ENCODE data around the gene TMEM236. TPM values are rescaled to one million over a fixed set of nuclear protein-coding genes. Genes with fewer than 3 reads are reported as not detected.

TMEM236 gene
- total and polyA plus RNA-seq, 9 of the 15 experiments (the other 6 are each of a cell fraction or from before 2014, with no cell fraction given), result 0.04 to 0.13 (median 0.04) TPM; not detected in 4

DNA sequence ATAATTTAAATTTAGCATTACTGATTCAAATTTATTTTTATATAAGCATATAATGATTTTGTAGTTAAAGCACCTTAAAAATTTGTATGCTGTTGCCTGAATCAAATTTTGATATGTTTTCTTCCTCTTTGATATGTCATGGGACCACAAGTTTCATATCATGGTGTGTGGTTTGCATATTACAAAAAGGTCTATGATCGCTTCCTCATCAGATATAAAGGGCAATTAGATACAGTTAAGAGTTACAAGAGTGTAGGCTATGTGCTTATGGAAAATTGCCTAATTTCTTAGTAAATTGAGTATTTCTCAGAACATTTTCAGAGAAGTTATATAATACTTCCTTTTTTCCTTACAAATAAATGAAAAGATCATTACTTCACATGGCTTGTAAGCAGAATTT, 79.3 kb downstream of the TMEM236 start:
- in situ Hi-C loops (cut with MboI), result no loop called here

GRCh38 chr10:17831896-17832295, 79.9 kb downstream of the TMEM236 start:
- H3K4me1 ChIP-seq (replicated peaks in 1 of 2; ENCODE audit: control insufficient read depth in 2 of 2, insufficient read depth in 2 of 2, low read length in 2 of 2), result no peaks in the 10 kb centered on the region
- no TSS peak for BruUV-seq (replicated peaks)
- H3K4me3 ChIP-seq, result no peak overlapping the region
- no peak overlapping the region for H3K27ac ChIP-seq (ENCODE audit: extremely low read depth, low read depth, low read length)
- POLR2A ChIA-PET, result no interaction called here
- WGBS (ENCODE audit: insufficient coverage, low coverage, missing lambda C conversion rate), result 8% methylated on average over 6 of the region's 6 CpGs
- ATAC-seq, result no peak
- no peak for DNase-seq (ENCODE audit: extremely low read depth in 1 of 4, low spot score in 3 of 4)
- H3K27me3 ChIP-seq (ENCODE audit: control insufficient read depth in 2 of 2, insufficient read depth in 2 of 2, low read length in 2 of 2), result peaks cover 3 to 35% of the 10 kb centered on the region in 2 experiments; a peak in 3 of 5 replicates
- H3K4me2 ChIP-seq (ENCODE audit: insufficient read depth, low read length), result no peak overlapping the region
- in situ Hi-C loops (cut with MboI), result no loop called here
- no peaks in the 10 kb centered on the region for H4K20me1 ChIP-seq (replicated peaks; ENCODE audit: control insufficient read depth, insufficient read depth, low read length)
- TF ChIP-seq, protein P1, sequence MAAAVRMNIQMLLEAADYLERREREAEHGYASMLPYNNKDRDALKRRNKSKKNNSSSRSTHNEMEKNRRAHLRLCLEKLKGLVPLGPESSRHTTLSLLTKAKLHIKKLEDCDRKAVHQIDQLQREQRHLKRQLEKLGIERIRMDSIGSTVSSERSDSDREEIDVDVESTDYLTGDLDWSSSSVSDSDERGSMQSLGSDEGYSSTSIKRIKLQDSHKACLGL (CRISPR knock-in tag; IDR thresholded peaks at IDR 0.05; ENCODE audit: borderline replicate concordance, poor library complexity, severe bottlenecking), result no peak
- TF ChIP-seq TAF1 (IDR thresholded peaks at IDR 0.05; ENCODE audit: control insufficient read depth, extremely low read depth, insufficient read depth, low read length, severe bottlenecking) (no peak), ARHGAP35 (IDR thresholded peaks at IDR 0.05; ENCODE audit: partially characterized antibody) (no peak), NFYB (IDR thresholded peaks at IDR 0.05; ENCODE audit: extremely low read depth, insufficient read length) (no peak), ZNF384 (IDR thresholded peaks at IDR 0.05; ENCODE audit: low read depth, low read length) (no peak), NR3C1 (CRISPR knock-in tag; IDR thresholded peaks at IDR 0.05) (no peak)
- TF ChIP-seq, protein P2, sequence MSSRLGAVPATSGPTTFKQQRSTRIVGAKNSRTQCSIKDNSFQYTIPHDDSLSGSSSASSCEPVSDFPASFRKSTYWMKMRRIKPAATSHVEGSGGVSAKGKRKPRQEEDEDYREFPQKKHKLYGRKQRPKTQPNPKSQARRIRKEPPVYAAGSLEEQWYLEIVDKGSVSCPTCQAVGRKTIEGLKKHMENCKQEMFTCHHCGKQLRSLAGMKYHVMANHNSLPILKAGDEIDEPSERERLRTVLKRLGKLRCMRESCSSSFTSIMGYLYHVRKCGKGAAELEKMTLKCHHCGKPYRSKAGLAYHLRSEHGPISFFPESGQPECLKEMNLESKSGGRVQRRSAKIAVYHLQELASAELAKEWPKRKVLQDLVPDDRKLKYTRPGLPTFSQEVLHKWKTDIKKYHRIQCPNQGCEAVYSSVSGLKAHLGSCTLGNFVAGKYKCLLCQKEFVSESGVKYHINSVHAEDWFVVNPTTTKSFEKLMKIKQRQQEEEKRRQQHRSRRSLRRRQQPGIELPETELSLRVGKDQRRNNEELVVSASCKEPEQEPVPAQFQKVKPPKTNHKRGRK (tag; IDR thresholded peaks at IDR 0.05), result no peak
- H2AFZ ChIP-seq (ENCODE audit: low read depth, low read length), result no peak overlapping the region
- intact Hi-C loops (cut with micrococcal nuclease), result no loop called here
- H3K9me1 ChIP-seq (ENCODE audit: control insufficient read depth, insufficient read depth, low read length), result no peaks in the 10 kb centered on the region
- FAIRE-seq, result no peak
- no peaks in the 10 kb centered on the region for H3K36me3 ChIP-seq (ENCODE audit: control insufficient read depth, insufficient read depth, low read length)
- no peak overlapping the region for H3K9ac ChIP-seq (ENCODE audit: insufficient read depth in 1 of 2, low read depth in 2 of 2, low read length in 2 of 2)
- CTCF ChIA-PET (ENCODE audit: low intra/inter-chr PET ratio), result no interaction called here
- no peaks in the 10 kb centered on the region for H3K9me3 ChIP-seq (replicated peaks; ENCODE audit: control insufficient read depth, insufficient read depth, low read depth, low read length)
- no peaks in the 10 kb centered on the region for H3K79me2 ChIP-seq (ENCODE audit: control insufficient read depth, insufficient read depth, low read length)

More for the DNA sequence above, 79.3 kb downstream of the TMEM236 start:
- 7% methylated on average over 1 of the region's 1 CpG for WGBS (ENCODE audit: insufficient coverage, low coverage, missing lambda C conversion rate)
- no peak overlapping the region for H2AFZ ChIP-seq (ENCODE audit: low read depth, low read length)
- no peak overlapping the region for H3K4me2 ChIP-seq (ENCODE audit: insufficient read depth, low read length)
- DNase-seq (ENCODE audit: extremely low read depth in 1 of 4, low spot score in 3 of 4), result no peak
- no peak for ATAC-seq
- no peak overlapping the region for H3K27ac ChIP-seq (ENCODE audit: extremely low read depth, low read depth, low read length)
- no peaks in the 10 kb centered on the region for H3K9me1 ChIP-seq (ENCODE audit: control insufficient read depth, insufficient read depth, low read length)
- ChIA-PET POLR2A (no interaction called here), CTCF (ENCODE audit: low intra/inter-chr PET ratio) (no interaction called here)
- no peak for FAIRE-seq
- H3K27me3 ChIP-seq (ENCODE audit: control insufficient read depth in 2 of 2, insufficient read depth in 2 of 2, low read length in 2 of 2), result peaks cover 3 to 36% of the 10 kb centered on the region in 2 experiments; a peak in 3 of 5 replicates
- TF ChIP-seq EP400 (IDR thresholded peaks at IDR 0.05), result no peak
- BruUV-seq (replicated peaks), result no TSS peak
- H3K4me1 ChIP-seq (replicated peaks in 1 of 2; ENCODE audit: control insufficient read depth in 2 of 2, insufficient read depth in 2 of 2, low read length in 2 of 2), result no peaks in the 10 kb centered on the region
- H3K79me2 ChIP-seq (ENCODE audit: control insufficient read depth, insufficient read depth, low read length), result no peaks in the 10 kb centered on the region
- H3K9me3 ChIP-seq (replicated peaks; ENCODE audit: control insufficient read depth, insufficient read depth, low read depth, low read length), result no peaks in the 10 kb centered on the region
- H3K4me3 ChIP-seq, result no peak overlapping the region
- intact Hi-C loops (cut with micrococcal nuclease), result no loop called here
- H4K20me1 ChIP-seq (replicated peaks; ENCODE audit: control insufficient read depth, insufficient read depth, low read length), result no peaks in the 10 kb centered on the region
- H3K9ac ChIP-seq (ENCODE audit: insufficient read depth in 1 of 2, low read depth in 2 of 2, low read length in 2 of 2), result no peak overlapping the region
- no peaks in the 10 kb centered on the region for H3K36me3 ChIP-seq (ENCODE audit: control insufficient read depth, insufficient read depth, low read length)
